Measurements from ENCODE around the gene DNER. TPM values are rescaled to one million over a fixed set of nuclear protein-coding genes. Genes with fewer than 3 reads are reported as not detected.

The DNER gene
- total and polyA plus RNA-seq, 2 of the 13 experiments (the other 11 are each of a cell fraction or from before 2014, with no cell fraction given), result not detected

- TF ChIP-seq ZNF275 (CRISPR knock-in tag; IDR thresholded peaks at IDR 0.05; ENCODE audit: borderline replicate concordance) (no peak), ZNF619 (CRISPR knock-in tag; IDR thresholded peaks at IDR 0.05) (no peak), ZNF235 (CRISPR knock-in tag; IDR thresholded peaks at IDR 0.05; ENCODE audit: borderline replicate concordance) (no peak), ZNF232 (CRISPR knock-in tag; IDR thresholded peaks at IDR 0.05; ENCODE audit: borderline replicate concordance) (no peak)
- TF ChIP-seq, protein P1, sequence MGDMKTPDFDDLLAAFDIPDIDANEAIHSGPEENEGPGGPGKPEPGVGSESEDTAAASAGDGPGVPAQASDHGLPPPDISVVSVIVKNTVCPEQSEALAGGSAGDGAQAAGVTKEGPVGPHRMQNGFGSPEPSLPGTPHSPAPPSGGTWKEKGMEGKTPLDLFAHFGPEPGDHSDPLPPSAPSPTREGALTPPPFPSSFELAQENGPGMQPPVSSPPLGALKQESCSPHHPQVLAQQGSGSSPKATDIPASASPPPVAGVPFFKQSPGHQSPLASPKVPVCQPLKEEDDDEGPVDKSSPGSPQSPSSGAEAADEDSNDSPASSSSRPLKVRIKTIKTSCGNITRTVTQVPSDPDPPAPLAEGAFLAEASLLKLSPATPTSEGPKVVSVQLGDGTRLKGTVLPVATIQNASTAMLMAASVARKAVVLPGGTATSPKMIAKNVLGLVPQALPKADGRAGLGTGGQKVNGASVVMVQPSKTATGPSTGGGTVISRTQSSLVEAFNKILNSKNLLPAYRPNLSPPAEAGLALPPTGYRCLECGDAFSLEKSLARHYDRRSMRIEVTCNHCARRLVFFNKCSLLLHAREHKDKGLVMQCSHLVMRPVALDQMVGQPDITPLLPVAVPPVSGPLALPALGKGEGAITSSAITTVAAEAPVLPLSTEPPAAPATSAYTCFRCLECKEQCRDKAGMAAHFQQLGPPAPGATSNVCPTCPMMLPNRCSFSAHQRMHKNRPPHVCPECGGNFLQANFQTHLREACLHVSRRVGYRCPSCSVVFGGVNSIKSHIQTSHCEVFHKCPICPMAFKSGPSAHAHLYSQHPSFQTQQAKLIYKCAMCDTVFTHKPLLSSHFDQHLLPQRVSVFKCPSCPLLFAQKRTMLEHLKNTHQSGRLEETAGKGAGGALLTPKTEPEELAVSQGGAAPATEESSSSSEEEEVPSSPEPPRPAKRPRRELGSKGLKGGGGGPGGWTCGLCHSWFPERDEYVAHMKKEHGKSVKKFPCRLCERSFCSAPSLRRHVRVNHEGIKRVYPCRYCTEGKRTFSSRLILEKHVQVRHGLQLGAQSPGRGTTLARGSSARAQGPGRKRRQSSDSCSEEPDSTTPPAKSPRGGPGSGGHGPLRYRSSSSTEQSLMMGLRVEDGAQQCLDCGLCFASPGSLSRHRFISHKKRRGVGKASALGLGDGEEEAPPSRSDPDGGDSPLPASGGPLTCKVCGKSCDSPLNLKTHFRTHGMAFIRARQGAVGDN (CRISPR knock-in tag; IDR thresholded peaks at IDR 0.05), result no peak
- TF ChIP-seq, protein P2, sequence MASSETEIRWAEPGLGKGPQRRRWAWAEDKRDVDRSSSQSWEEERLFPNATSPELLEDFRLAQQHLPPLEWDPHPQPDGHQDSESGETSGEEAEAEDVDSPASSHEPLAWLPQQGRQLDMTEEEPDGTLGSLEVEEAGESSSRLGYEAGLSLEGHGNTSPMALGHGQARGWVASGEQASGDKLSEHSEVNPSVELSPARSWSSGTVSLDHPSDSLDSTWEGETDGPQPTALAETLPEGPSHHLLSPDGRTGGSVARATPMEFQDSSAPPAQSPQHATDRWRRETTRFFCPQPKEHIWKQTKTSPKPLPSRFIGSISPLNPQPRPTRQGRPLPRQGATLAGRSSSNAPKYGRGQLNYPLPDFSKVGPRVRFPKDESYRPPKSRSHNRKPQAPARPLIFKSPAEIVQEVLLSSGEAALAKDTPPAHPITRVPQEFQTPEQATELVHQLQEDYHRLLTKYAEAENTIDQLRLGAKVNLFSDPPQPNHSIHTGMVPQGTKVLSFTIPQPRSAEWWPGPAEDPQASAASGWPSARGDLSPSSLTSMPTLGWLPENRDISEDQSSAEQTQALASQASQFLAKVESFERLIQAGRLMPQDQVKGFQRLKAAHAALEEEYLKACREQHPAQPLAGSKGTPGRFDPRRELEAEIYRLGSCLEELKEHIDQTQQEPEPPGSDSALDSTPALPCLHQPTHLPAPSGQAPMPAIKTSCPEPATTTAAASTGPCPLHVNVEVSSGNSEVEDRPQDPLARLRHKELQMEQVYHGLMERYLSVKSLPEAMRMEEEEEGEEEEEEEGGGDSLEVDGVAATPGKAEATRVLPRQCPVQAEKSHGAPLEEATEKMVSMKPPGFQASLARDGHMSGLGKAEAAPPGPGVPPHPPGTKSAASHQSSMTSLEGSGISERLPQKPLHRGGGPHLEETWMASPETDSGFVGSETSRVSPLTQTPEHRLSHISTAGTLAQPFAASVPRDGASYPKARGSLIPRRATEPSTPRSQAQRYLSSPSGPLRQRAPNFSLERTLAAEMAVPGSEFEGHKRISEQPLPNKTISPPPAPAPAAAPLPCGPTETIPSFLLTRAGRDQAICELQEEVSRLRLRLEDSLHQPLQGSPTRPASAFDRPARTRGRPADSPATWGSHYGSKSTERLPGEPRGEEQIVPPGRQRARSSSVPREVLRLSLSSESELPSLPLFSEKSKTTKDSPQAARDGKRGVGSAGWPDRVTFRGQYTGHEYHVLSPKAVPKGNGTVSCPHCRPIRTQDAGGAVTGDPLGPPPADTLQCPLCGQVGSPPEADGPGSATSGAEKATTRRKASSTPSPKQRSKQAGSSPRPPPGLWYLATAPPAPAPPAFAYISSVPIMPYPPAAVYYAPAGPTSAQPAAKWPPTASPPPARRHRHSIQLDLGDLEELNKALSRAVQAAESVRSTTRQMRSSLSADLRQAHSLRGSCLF (CRISPR knock-in tag; IDR thresholded peaks at IDR 0.05; ENCODE audit: borderline replicate concordance), result no peak
Measured at GRCh38 chr2:229562472-229563127, 151.8 kb downstream of the DNER start (continued).

Data from HepG2 (cell line).